Kidney (tissue), 14 donors: Measurements from ENCODE around the gene MAPK6. TPM values are rescaled to one million over a fixed set of nuclear protein-coding genes. Genes with fewer than 3 reads are reported as not detected.

Experiments
- DNase-seq, 5 donors: peaks; one replicate each; pipeline ENCODE4 v3.0.0-alpha.2; 2013 to 2020
- FAIRE-seq: peaks from 2 replicates; lab custom pipeline; 2012; peaks lifted over from hg19 to GRCh38; lab: Jason Lieb, UNC
- H3K27ac ChIP-seq, 2 donors: one replicate each; pipeline ENCODE4 v1.7.0; 2013; ENCODE audit warnings: low read depth in 2 of 2, low read length in 2 of 2, inconsistent platforms in 1 of 2
- H3K27me3 ChIP-seq: one replicate; pipeline ENCODE4 v1.7.1; 2013; ENCODE audit warnings: low read length, inconsistent platforms; ENCODE audit not compliant: control insufficient read depth, insufficient read depth
- H3K36me3 ChIP-seq, 3 donors: one replicate each; pipeline versions ENCODE4 v1.7.0 to v1.7.1; 2013; ENCODE audit warnings: low read length in 3 of 3, control low read depth in 1 of 3, inconsistent platforms in 1 of 3; ENCODE audit not compliant: insufficient read depth in 3 of 3, control insufficient read depth in 2 of 3
- H3K4me1 ChIP-seq, 3 donors: one replicate each; pipeline versions ENCODE4 v1.7.0 to v1.7.1; 2013; ENCODE audit warnings: low read length in 3 of 3, inconsistent platforms in 1 of 3, low read depth in 1 of 3; ENCODE audit not compliant: control insufficient read depth in 2 of 3, insufficient read depth in 2 of 3
- H3K4me3 ChIP-seq, 3 donors: one replicate each; pipeline versions ENCODE4 v1.7.0 to v1.8.1; 2013; ENCODE audit warnings: low read length in 3 of 3, control low read depth in 1 of 3, inconsistent platforms in 1 of 3
- H3K9ac ChIP-seq, 3 donors: one replicate each; pipeline versions ENCODE4 v1.7.0 to v1.7.1; 2013; ENCODE audit warnings: low read length in 3 of 3, control low read depth in 1 of 3, inconsistent platforms in 1 of 3
- H3K9me3 ChIP-seq, 3 donors: one replicate each; pipeline versions ENCODE4 v1.7.0 to v1.7.1; 2013; ENCODE audit warnings: low read length in 3 of 3, control low read depth in 1 of 3, inconsistent platforms in 1 of 3; ENCODE audit not compliant: control insufficient read depth in 2 of 3, insufficient read depth in 1 of 3
- intact Hi-C: fragments of 100-400 bp; cut with DNase I; formaldehyde crosslinking; loops from one replicate; pipeline ENCODE4 v1.11.1; 2022
- polyA plus RNA-seq: library from polyadenylated mRNA; stranded (reverse); fragments of 350-450 nt; fragmentation: Illumina TruSeq; extraction: RNeasy Lipid Tissue Mini Kit (QIAGEN cat#74804); gene quantifications from one replicate; pipeline ENCODE4 v1.2.3, GENCODE V29; 2014; ENCODE audit warnings: low read depth, low replicate concordance; ENCODE audit not compliant: insufficient read depth
- total RNA-seq: library from RNA; stranded (reverse); fragmentation: NEBNext Ultra II Directional; extraction: Animal tissue kit (Norgen Biotek cat#: 25700); gene quantifications from one replicate; pipeline ENCODE4 v1.2.1, GENCODE V29; 2021
- TF ChIP-seq, protein P1 (sequence below): IDR thresholded peaks from 3 replicates; pipeline ENCODE4 v1.5.1; 2012; ENCODE audit warnings: mild to moderate bottlenecking, moderate library complexity, borderline replicate concordance; ENCODE audit not compliant: insufficient read depth; ENCODE audit errors: extremely low read depth
- donor health status: control.
- donor health status: control.
- donor health status: control.
- donor health status: control.
- donor health status: control.
- donor health status: DM: yes; HTN: yes; CAD: no.
- donor health status: Normal renal cell carcinoma (clear cell type).

MAPK6 gene
- total and polyA plus RNA-seq, 2 donors from 2014 or later: 6.5 to 22.9 TPM

DNA sequence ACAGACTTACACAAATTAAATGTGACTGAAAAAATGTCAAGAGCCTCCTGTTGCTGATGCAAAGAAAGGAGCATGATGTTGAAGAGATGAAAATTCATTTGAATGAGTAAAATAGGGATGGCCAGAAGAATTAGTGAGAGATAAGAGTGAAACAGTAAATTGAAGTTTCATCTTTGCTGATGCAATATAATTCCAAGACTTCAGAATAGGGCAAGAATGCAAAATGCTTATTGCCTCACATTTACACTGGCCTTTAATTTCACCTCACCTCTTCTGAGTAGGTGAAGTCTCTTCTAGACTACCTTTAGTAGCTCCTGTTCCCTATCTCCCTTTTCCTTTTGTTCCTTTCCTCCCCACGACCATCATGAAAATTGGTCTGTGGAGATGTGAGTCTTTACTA, 15.3 kb upstream of the MAPK6 start:
- intact Hi-C loops: no loop called here
- Histone ChIP-seq H3K4me1 (peaks cover 0 to 3% (median 0%) of the 10 kb centered on the region in 3 donors), H3K9me3 (no peaks in the 10 kb centered on the region), H3K36me3 (no peaks in the 10 kb centered on the region), H3K4me3 (no peak overlapping the region), H3K27me3 (no peaks in the 10 kb centered on the region), H3K9ac (no peak overlapping the region), H3K27ac (no peak overlapping the region)
- DNase-seq: no peak
- TF ChIP-seq, protein P1, sequence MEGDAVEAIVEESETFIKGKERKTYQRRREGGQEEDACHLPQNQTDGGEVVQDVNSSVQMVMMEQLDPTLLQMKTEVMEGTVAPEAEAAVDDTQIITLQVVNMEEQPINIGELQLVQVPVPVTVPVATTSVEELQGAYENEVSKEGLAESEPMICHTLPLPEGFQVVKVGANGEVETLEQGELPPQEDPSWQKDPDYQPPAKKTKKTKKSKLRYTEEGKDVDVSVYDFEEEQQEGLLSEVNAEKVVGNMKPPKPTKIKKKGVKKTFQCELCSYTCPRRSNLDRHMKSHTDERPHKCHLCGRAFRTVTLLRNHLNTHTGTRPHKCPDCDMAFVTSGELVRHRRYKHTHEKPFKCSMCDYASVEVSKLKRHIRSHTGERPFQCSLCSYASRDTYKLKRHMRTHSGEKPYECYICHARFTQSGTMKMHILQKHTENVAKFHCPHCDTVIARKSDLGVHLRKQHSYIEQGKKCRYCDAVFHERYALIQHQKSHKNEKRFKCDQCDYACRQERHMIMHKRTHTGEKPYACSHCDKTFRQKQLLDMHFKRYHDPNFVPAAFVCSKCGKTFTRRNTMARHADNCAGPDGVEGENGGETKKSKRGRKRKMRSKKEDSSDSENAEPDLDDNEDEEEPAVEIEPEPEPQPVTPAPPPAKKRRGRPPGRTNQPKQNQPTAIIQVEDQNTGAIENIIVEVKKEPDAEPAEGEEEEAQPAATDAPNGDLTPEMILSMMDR: no peak
- no peak for FAIRE-seq

DNA sequence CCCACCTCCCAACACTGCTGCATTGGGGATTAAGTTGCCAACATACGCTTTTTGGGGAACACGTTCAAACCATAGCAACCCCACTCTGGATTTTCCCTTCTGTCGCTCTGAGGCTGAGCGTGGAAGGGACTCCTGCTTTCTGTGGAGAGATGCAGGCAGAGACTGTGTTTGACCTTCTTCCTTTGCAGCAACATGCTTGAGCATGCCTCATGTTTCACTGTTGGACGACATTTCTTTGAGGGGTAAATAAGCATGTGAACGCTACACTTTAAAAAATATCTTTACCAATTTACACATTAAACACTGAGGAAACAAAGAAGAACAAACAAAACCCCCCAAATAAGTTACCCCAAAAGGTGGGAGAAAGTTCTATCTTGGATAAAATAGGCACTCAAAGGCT, 14.2 kb upstream of the MAPK6 start:
- DNase-seq (no peak), FAIRE-seq (no peak)
- intact Hi-C loops: no loop called here
- Histone ChIP-seq H3K4me1 (peaks cover 0 to 6% (median 0%) of the 10 kb centered on the region in 3 donors), H3K9ac (no peak overlapping the region), H3K27ac (no peak overlapping the region), H3K4me3 (no peak overlapping the region), H3K36me3 (no peaks in the 10 kb centered on the region), H3K9me3 (no peaks in the 10 kb centered on the region), H3K27me3 (no peaks in the 10 kb centered on the region)
- TF ChIP-seq, protein P1: no peak

DNA sequence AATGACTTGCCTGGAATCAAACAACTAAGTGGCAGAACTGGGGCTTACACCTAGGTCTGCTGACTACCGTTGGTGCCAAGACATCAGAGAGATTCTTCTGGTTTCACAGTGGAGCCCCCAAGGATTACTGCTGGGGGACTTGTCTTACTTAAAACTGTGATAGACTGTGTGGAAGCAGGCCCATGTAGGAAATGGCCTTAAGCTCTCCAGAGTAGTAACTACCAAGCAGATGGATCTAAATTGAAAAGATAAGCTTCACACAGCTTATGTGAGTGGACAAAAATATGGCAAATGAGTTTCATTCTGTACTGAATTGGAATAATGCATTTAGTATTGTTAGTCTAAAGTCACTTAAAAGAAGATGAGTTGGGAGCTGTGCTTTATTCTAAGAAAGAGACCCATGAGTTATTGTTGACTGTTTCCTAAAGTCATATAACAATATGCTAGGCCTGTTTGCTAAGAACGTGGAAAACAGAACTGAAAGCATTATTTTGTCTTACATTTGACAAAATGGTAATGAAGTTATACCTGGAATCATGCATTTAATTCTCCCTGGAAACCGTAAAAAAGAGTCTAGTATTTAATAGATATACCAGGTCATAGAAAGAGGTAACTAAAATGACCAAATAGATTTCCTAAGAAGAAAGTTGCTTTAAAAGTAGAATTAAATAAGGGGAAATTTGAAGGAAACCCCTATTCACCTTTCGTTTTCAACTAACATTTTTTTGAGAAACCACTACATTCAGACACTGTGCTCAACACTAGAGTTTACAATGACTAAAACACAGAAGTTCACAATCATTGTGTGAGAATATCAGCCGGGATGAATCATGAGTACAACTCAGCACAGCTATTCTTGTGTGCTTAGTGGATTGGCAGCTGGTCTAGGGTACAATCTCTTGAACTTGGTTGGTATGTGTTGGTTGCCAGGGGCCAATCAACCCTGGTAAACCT, 13.0 kb upstream of the MAPK6 start:
- FAIRE-seq: no peak

More for the DNA sequence above, 13.0 kb upstream of the MAPK6 start:
- TF ChIP-seq, protein P1: no peak
- Histone ChIP-seq H3K4me1 (peaks cover 0 to 6% (median 0%) of the 10 kb centered on the region in 3 donors), H3K4me3 (no peak overlapping the region), H3K27ac (no peak overlapping the region), H3K27me3 (no peaks in the 10 kb centered on the region), H3K9me3 (no peaks in the 10 kb centered on the region), H3K36me3 (no peaks in the 10 kb centered on the region), H3K9ac (no peak overlapping the region)
- no peak for DNase-seq
- intact Hi-C loops: no loop called here
